Psoas muscle (tissue), 8 donors: ENCODE measurements around the gene CNTNAP2. TPM values are rescaled to one million over a fixed set of nuclear protein-coding genes. Genes with fewer than 3 reads are reported as not detected.

ENCODE experiments used
- ATAC-seq, 4 donors: fragments of 200-7000 bp; cut with Tn5 transposase; one replicate each; pipeline ENCODE4 v1.9.1; 2020; ENCODE audit warnings: moderate library complexity in 3 of 4, mild to moderate bottlenecking in 2 of 4
- DNase-seq, 2 donors: peaks; one replicate each; pipeline ENCODE4 v3.0.0-alpha.2; 2020
- H3K27ac ChIP-seq: fragments of 200-600 bp; one replicate; pipeline ENCODE4 v1.8.0; 2022
- H3K27me3 ChIP-seq, 3 donors: fragments of 200-600 bp in 1 of 3; one replicate each; pipeline versions ENCODE4 v1.6.1 to v1.8.0; 2013 to 2022; ENCODE audit warnings: low read length in 2 of 3, mild to moderate bottlenecking in 2 of 3, moderate library complexity in 1 of 3; ENCODE audit not compliant: insufficient read depth in 3 of 3
- H3K36me3 ChIP-seq, 2 donors: fragments of 200-600 bp in 1 of 2; one replicate each; pipeline versions ENCODE4 v1.6.1 to v1.8.0; 2013 to 2022; ENCODE audit warnings: low read depth in 1 of 2, mild to moderate bottlenecking in 1 of 2, moderate library complexity in 1 of 2; ENCODE audit not compliant: insufficient read depth in 1 of 2
- H3K4me1 ChIP-seq: fragments of 200-600 bp; one replicate; pipeline ENCODE4 v1.8.0; 2022
- H3K4me3 ChIP-seq: fragments of 200-600 bp; one replicate; pipeline ENCODE4 v1.8.0; 2022; ENCODE audit warnings: mild to moderate bottlenecking
- H3K9me3 ChIP-seq: fragments of 200-600 bp; one replicate; pipeline ENCODE4 v1.8.0; 2022
- CTCF ChIP-seq: fragments of 200-600 bp; IDR thresholded peaks from one replicate; pipeline ENCODE4 v1.8.0; 2022; ENCODE audit warnings: antibody characterized with exemption
- WGBS, 3 donors: extraction: QIAGEN DNeasy Blood & Tissue Kit; methylation state at CpG; one replicate each; pipeline versions ENCODE4 v1.1.6 to v1.1.7; 2013; 5-methylcytosine and 5-hydroxymethylcytosine counted together
- intact Hi-C, 2 donors: fragments of 100-400 bp; cut with DNase I; formaldehyde crosslinking; loops; one replicate each; pipeline versions ENCODE4 v1.11.0 to v1.14.2; 2022
- polyA plus RNA-seq, 3 donors: library from polyadenylated mRNA; stranded (reverse); fragments of 200-250 nt; gene quantifications; one replicate each; pipeline ENCODE4 v1.2.3, GENCODE V29; 2013
- total RNA-seq, 4 donors: library from RNA; stranded (reverse); fragmentation: NEBNext Ultra II Directional in 2 of 4; extraction: Animal tissue kit (Norgen Biotek cat#: 25700) in 2 of 4; gene quantifications; one replicate each; pipeline versions ENCODE4 v1.2.1 to v1.2.4, GENCODE V29; 2021 to 2023
- donor health status: healthy with polysubstance abuse.
- donor health status: DM: no; HTN: no; CAD: no; lungs with moderate emphysema.
- donor health status: Bipolar disorder and iron deficiency.
- donor health status: healthy.
- donor health status: DM: yes; HTN: yes; CAD: no.
- donor health status: DM: no; HTN: no; CAD: no.
- donor health status: DM: no; HTN: no; CAD: no.
- donor health status: DM: yes; HTN: yes; CAD: no.

Gene CNTNAP2
- total and polyA plus RNA-seq, 7 donors = 0.01 to 0.13 TPM; not detected in 5

- H3K36me3 ChIP-seq = no peaks in the 10 kb centered on the region
- no peak overlapping the region for H3K27ac ChIP-seq
- no peaks in the 10 kb centered on the region for H3K27me3 ChIP-seq
- H3K9me3 ChIP-seq = no peaks in the 10 kb centered on the region
- H3K4me1 ChIP-seq = no peaks in the 10 kb centered on the region
- intact Hi-C loops = no loop called here
- DNase-seq = no peak
- no peak for TF ChIP-seq CTCF
- ATAC-seq = no peak
- WGBS, 3 donors = 49 to 71% (median 54%) methylated on average over 5 of the region's 5 CpGs
- H3K4me3 ChIP-seq = no peak overlapping the region
Observed at GRCh38 chr7:147978651-147979050, 1862.0 kb downstream of the CNTNAP2 start.

GRCh38 chr7:147980826-147981813, 1864.5 kb downstream of the CNTNAP2 start:
- Histone ChIP-seq H3K36me3 (no peaks in the 10 kb centered on the region), H3K27ac (no peak overlapping the region), H3K27me3 (no peaks in the 10 kb centered on the region), H3K4me3 (no peak overlapping the region), H3K9me3 (no peaks in the 10 kb centered on the region), H3K4me1 (no peaks in the 10 kb centered on the region)
- intact Hi-C loops = no loop called here
- TF ChIP-seq CTCF = no peak
- 44 to 72% (median 65%) methylated on average over 3 to 4 of the region's 4 CpGs for WGBS, 3 donors
- ATAC-seq (no peak), DNase-seq (no peak)

- no peaks in the 10 kb centered on the region for H3K27me3 ChIP-seq
- no peak for ATAC-seq
- no peak for TF ChIP-seq CTCF
- 32 to 42% (median 38%) methylated on average over 1 of the region's 1 CpG for WGBS, 3 donors
- no peaks in the 10 kb centered on the region for H3K4me1 ChIP-seq
- no peaks in the 10 kb centered on the region for H3K9me3 ChIP-seq
- no peak for DNase-seq
- intact Hi-C loops = no loop called here
- no peak overlapping the region for H3K4me3 ChIP-seq
- H3K27ac ChIP-seq = no peak overlapping the region
- H3K36me3 ChIP-seq = no peaks in the 10 kb centered on the region
Observed at GRCh38 chr7:147982307-147982706, 1865.7 kb downstream of the CNTNAP2 start.

- Histone ChIP-seq H3K27me3 (no peaks in the 10 kb centered on the region), H3K27ac (no peak overlapping the region), H3K4me1 (no peaks in the 10 kb centered on the region), H3K9me3 (no peaks in the 10 kb centered on the region), H3K4me3 (no peak overlapping the region), H3K36me3 (no peaks in the 10 kb centered on the region)
- WGBS, 3 donors = 77 to 85% (median 82%) methylated on average over 2 of the region's 2 CpGs
- no peak for ATAC-seq
- no peak for TF ChIP-seq CTCF
- intact Hi-C loops = no loop called here
- DNase-seq = no peak
Observed at GRCh38 chr7:147984265-147984664, 1867.7 kb downstream of the CNTNAP2 start.
